Stimulated activated CD8-positive, alpha-beta memory T cell treated with anti-CD3 and anti-CD28 coated beads, Interleukin-12 subunit alpha, Interleukin-12 subunit beta, amount 100 ng/mL, for 4 hours (primary cell): ENCODE results near the gene RGN.
"Not testable (repeated sequence)": the region's sequence is repeated elsewhere in the genome, so short reads cannot be mapped to it uniquely, and the experiment has no call there.

Experiments used
- DNase-seq: peaks from one replicate; pipeline ENCODE4 v3.0.0-alpha.2; 2020; ENCODE audit warnings: low read depth

RGN gene

GRCh38 chrX:47078129-47079043 is at the start of gene RGN:
Gene RGN (plus strand): TSS chrX:47078443. CDS start chrX:47081145, 2,702 bp downstream.
- DNase-seq, result no peak

- no peak for DNase-seq
Observed at GRCh38 chrX:47030339-47030738, 47.9 kb upstream of the RGN start.

GRCh38 chrX:47047989-47048388 is 30.3 kb upstream of the RGN start:
- no peak for DNase-seq

- no peak for DNase-seq
Observed at GRCh38 chrX:47059142-47059874, 18.9 kb upstream of the RGN start.

GRCh38 chrX:47060708-47061107 is 17.5 kb upstream of the RGN start:
- DNase-seq, result no peak

GRCh38 chrX:47061238-47061919 is 16.9 kb upstream of the RGN start:
- DNase-seq, result no peak

DNA sequence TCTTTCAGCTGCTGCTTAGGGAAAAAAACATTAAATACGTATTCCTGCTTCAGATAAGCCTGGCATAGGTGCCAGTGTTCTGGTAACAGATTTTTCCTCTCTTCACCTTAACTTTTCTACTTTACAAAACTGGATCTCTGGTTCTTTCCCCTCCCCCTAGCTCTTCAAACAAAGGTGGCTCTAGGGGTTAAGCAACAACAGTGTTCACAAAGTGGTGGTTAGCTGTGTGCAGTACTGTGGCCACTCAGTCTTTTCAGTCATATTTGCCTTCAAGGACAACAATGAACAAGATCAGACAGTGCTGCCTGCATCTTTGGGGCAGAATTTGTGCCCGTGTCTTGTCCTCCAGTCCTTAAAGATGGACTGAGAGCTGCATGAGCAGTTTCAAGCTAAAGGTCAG is 15.1 kb upstream of the RGN start:
- DNase-seq, result no peak

DNA sequence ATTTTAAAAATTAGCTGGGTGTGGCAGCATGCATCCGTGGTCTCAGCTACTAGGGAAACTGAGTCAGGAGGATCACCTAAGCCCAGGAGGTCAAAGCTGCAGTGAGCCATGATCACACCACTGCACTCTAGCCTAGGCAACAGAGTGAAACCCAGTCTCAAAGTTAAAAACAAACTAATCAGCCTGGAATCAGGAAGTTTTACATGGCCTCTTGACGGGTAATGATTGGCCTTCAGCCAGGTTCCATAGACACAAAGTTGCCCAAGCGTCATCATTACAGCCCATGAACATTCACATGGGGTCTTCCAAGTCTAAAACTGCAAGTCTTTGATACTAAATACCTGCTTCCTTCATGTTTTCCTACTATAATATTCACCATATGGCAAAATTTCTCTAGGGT is 10.0 kb upstream of the RGN start:
- no peak for DNase-seq

- no peak for DNase-seq
Observed at GRCh38 chrX:47068720-47069119, 9.5 kb upstream of the RGN start.

- DNase-seq, result no peak
Observed at GRCh38 chrX:47080215-47080914, 2.1 kb downstream of the RGN start.

DNA sequence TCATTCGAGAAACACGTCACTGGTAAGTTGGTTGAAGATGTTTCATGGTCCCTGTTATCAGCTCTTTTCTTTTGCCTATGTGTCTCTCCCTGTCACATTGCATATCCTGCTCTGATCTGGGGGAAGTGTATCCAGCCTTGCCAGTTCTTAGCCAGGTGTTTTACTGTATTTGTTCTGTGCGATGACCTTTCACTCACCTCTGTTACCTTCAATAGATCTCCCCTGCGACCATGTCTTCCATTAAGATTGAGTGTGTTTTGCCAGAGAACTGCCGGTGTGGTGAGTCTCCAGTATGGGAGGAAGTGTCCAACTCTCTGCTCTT is 2.6 kb downstream of the RGN start:
- DNase-seq, result no peak

- DNase-seq, result no peak
Observed at GRCh38 chrX:47091149-47091775, 13.0 kb downstream of the RGN start.

- no peak for DNase-seq
Observed at GRCh38 chrX:47093248-47093647, 15.0 kb downstream of the RGN start.

- DNase-seq, result no peak
Observed at GRCh38 chrX:47093860-47094259, 15.6 kb downstream of the RGN start.

DNA sequence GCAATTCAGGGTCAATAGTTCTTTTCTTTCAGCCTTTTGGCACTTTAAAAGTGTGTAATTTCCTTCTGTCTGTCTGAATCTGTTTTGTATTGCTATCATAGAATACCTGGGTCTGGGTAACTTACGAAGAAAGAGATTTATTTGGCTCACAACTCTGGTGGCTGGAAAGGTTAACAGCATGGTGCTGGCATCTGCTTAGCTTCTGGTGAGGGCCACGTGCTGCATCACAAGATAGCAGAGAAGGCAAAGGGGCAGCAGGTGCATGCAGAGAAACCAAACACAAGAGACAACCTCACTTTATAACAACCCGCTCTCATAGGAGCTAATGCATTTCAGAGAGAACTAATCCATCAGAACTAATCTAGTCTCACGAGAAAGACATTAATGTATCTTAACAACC is 18.8 kb downstream of the RGN start:
- DNase-seq, result no peak

GRCh38 chrX:47098338-47099094 is 20.3 kb downstream of the RGN start:
- no peak for DNase-seq

DNA sequence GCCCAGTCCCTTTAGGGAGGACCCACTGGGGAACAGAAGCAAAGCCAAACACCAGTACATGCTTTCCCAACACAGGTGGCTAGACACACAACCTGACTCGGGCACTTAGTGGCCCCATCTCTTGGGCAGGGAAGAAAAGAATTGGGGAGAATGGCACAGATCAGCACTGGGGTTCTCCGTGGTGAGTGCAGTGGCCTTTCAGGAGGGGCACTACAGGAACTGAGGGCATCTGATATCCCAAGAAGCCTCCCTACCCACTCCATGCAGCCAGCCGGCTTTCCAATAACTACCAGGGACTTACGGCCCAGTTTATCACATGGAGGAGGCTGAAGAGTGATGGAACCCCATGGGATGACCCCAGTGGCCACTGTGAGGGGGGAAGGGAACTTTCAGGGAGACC is 23.0 kb downstream of the RGN start:
- DNase-seq, result no peak

- not testable (repeated sequence) for DNase-seq
Observed at GRCh38 chrX:47110936-47111615, 32.8 kb downstream of the RGN start.

GRCh38 chrX:47112316-47112954 is 34.2 kb downstream of the RGN start:
- DNase-seq, result no peak

- not testable (repeated sequence) for DNase-seq
Observed at GRCh38 chrX:47116551-47117110, 38.4 kb downstream of the RGN start.
